IPS-11a (cell line): ENCODE data around the gene SLC16A1.
A peak's percentile ranks its signal among the peaks of the same experiment; 100 is the strongest.
"Not testable (repeated sequence)": the region's sequence is repeated elsewhere in the genome, so short reads cannot be mapped to it uniquely, and the experiment has no call there.

Experiments used
- H3K4me3 ChIP-seq: one replicate; pipeline ENCODE4 v1.5.1; 2013; ENCODE audit warnings: low read depth, low read length, control low read depth

SLC16A1 gene

GRCh38 chr1:112955773-112956543 is at the start of gene SLC16A1:
Gene SLC16A1, minus strand, starts transcription at chr1:112956196. Its CDS starts 26,888 bp downstream, at chr1:112929308.
- peak within 1 kb of the TSS; percentile 92 for H3K4me3 ChIP-seq

GRCh38 chr1:113003751-113004690 is 48.0 kb upstream of the SLC16A1 start:
- H3K4me3 ChIP-seq = no peak overlapping the region

GRCh38 chr1:113002297-113002696 is 46.3 kb upstream of the SLC16A1 start:
- H3K4me3 ChIP-seq = no peak overlapping the region

DNA sequence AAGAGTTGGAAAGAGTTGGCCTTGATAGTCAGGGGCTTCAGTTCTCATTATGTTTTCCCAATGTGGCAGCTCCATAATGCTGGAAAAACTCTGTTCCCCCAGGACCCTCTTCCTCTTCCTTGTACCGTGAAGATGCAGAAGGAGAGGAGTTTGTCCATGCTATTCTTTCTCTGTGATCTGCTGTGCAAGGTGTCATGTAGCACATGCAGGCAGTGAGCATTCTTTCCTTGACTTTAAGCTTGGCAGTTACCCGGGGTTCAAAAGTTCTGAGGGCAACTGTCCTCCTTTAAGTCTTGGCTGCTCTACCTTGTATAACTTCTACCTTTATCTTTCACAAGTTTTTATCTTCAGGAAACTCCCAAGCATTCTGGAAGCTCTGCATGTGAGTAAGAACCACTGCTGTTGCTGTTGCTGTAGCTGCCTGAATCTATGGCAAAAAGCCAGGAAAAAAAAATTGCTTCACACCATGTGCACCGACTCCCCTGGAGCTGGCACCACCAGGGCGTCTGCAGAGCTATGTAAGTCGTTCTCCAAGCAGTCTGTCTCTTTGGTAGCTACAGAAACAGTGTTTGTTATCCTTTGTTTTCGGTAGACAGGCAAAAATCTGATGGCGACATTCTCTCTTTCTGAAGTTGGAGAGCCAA is 42.7 kb upstream of the SLC16A1 start:
- no peak overlapping the region for H3K4me3 ChIP-seq

DNA sequence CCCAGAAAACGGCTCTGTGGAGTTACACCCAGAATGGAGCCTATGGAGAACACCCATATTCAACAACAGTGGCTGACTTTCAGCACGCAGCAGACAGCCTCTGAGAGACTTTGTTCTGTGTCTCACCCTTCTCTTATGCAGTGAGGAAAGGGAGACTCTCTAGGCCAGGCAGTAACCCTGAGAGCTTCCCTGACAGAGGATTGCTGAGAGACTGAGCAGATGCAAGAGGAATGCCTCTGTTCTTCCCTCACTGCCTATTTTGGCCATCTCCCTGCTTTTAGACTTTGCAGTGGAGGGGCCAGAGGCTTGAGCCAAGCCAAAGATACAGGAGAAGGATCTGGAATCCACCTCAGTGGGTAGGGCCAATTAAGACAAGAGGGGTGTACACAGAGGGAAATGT is 41.8 kb upstream of the SLC16A1 start:
- no peak overlapping the region for H3K4me3 ChIP-seq

DNA sequence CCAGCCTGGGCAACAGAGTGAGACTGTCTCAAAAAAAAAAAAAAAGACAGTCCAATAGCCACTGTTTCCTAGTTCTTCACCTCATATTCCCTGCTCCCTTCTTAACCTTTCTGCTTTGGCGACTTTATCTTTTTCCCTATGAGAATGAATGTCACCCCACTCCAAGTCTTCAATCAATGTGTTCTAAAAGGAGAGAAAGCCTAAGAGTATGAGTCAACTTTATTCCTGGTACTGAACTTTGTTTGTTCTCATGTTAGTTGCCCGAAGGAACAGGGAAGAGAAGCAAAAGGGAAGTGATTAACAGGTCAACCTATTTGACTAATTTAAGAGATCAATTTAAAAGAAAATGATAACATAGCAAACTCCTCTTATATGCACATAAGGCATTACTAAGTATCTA is 39.9 kb upstream of the SLC16A1 start:
- no peak overlapping the region for H3K4me3 ChIP-seq

GRCh38 chr1:112995021-112995420 is 39.0 kb upstream of the SLC16A1 start:
- H3K4me3 ChIP-seq = not testable (repeated sequence)

GRCh38 chr1:112992780-112993179 is 36.8 kb upstream of the SLC16A1 start:
- no peak overlapping the region for H3K4me3 ChIP-seq

GRCh38 chr1:112991402-112992120 is 35.6 kb upstream of the SLC16A1 start:
- no peak overlapping the region for H3K4me3 ChIP-seq

- H3K4me3 ChIP-seq = no peak overlapping the region
Observed at GRCh38 chr1:112990271-112990670, 34.3 kb upstream of the SLC16A1 start.

DNA sequence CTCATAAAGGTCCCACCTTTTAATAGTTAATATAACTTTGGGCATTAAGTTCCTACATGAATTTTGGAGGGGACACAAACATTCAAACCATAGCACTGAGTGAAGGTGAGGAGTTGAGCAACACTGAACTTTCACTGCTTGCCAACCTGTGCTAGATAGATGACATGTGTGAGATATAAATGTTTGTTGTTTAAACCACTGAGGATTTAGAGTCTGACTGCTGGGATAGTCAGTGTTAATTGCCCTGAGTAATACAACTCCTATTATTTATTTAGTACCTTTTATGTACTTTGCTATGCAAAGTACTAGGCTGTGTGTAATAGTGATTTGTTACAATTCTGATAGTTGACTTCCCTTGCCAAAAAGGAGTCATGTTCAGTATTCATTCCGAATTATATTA is 32.4 kb upstream of the SLC16A1 start:
- no peak overlapping the region for H3K4me3 ChIP-seq

- no peak overlapping the region for H3K4me3 ChIP-seq
Observed at GRCh38 chr1:112985123-112985522, 29.1 kb upstream of the SLC16A1 start.

DNA sequence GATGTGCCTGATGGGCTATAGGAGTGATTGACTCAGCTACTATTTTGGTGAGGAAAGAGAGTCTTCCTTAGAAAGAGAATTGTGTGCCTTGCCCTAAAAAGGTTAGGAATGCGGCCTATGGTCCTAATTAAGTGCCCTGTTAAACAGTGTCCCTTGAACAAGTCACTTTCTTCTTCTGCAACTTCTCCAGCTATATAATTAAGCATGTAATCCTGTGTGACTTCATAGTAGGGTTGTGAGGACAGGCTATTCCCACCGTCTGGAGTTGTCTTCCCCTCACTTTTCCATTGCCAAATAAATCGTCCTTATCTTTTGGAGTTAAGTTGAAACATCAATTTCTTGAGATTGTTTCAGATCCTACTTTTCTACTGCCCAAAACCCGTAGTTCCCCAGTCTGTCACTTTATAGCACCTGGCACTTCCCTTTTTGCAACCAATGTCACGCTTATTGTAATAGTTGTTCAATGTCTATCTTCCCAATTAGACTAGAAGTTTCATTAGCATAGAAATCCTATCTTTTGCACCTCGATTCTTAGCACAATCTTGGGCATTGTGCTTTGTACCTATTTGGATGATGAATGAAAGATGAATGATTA is 27.6 kb upstream of the SLC16A1 start:
- H3K4me3 ChIP-seq = no peak overlapping the region

DNA sequence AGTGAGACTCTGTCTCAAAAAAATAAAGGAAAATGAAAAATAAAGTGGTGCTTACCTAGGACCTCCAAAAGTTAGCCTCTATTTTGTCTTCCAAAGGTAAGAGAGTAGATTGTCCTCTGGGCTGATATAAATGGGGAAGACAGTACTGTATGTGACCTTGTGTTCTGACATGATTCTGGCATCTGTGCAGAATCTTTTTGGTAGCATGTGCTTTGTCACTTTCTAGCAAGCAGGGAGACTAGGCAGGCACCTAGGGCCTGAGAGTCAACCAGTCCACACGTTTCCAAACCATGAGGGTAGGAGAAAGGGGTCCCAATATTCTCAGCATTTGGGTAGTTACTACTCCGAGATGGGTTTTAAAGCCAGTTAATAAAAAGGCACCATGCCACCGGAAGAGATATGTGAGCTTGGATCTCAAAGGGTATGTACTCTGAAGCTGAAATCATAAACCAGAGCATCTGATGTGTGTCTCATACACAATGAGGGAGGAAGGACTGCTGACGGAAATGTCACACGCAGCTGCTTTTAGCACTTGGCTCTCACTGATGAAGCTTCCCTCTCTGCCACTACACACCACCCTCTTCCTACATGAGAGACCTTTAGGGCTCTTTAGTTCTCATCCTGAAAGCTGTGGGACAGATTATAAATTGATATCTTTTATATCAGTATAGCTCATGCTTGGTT is 27.0 kb upstream of the SLC16A1 start:
- no peak overlapping the region for H3K4me3 ChIP-seq

DNA sequence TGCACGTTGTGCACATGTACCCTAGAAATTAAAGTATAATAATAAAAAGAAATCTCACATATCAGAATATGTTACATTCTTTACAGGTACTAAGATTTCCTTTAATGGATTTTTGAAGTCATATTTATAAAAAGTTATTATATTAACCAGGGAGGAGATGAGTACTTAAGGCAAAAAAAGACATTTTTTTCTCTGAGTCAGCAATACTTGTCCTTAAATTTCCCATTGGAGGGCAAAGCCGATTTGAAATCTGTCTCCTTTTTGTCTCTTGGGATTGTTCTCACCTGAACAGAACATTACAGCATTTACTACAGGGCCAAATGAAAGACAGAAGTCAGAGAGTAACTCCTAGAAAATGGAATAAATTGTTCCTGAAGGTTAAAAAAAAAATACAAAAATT is 26.3 kb upstream of the SLC16A1 start:
- H3K4me3 ChIP-seq = no peak overlapping the region

GRCh38 chr1:112981834-112982233 is 25.8 kb upstream of the SLC16A1 start:
- not testable (repeated sequence) for H3K4me3 ChIP-seq

GRCh38 chr1:112981426-112981825 is 25.4 kb upstream of the SLC16A1 start:
- H3K4me3 ChIP-seq = no peak overlapping the region

GRCh38 chr1:112975336-112975735 is 19.3 kb upstream of the SLC16A1 start:
- no peak overlapping the region for H3K4me3 ChIP-seq

DNA sequence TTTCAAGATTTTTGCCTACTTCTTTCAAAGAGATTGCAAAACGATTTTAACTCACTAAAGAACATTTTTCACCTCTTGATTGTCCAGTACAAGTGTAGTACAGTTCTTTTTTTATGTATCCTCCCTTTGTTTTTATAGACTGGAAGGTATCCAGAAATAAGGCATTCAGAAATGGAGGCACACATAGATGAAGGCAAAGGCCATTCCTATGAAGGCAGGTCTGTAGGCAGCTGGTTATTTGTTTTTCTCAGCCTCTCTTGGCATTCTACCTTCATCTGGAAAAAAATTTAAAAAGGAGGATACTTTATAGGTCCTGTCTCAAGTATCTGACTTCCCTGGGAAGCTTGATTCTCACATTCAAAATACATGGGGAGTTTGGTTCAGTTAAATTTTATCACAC is 18.6 kb upstream of the SLC16A1 start:
- no peak overlapping the region for H3K4me3 ChIP-seq

DNA sequence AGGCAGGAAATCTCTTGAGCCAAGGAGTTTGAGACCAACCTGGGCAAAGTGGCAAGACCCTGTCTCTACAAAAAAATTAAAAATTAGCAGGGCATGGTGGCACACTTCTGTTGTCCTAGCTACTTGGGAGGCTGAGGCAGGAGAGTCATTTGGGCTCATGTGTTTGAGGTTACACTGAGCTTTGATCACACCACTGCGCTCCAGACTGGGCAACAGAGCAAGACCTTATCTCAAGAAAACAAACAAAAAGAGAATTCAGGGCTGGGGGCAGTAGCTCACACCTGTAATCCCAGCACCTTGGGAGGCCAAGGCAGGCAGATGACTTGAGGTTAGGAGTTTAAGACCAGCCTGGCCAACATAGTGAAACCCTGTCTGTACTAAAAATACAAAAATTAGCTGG is 17.8 kb upstream of the SLC16A1 start:
- no peak overlapping the region for H3K4me3 ChIP-seq
